Fibroblast of skin of abdomen (primary cell): ENCODE data around the gene HOXB4.

Experiments
- DNase-seq: peaks from one replicate; pipeline ENCODE4 v3.0.0-alpha.2; 2013

HOXB4 gene

DNA sequence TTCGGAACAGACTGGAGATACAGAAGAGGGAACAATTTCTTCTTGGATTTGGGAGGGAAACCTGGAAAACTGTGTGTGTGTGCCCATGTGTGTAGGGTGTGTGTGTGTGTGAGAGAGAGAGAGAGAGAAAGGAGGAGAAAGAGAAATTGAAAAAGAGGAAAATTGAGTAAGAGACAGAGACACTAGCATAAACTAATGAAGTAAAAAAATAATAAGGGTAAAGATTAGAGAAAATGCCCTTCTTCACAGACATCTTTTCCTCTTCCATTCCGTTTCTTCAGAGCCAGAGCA is 19.4 kb downstream of the HOXB4 start:
- DNase-seq: no peak

- DNase-seq: no peak
These were observed 19.9 kb downstream of the HOXB4 start for GRCh38 chr17:48558057-48558830.

DNA sequence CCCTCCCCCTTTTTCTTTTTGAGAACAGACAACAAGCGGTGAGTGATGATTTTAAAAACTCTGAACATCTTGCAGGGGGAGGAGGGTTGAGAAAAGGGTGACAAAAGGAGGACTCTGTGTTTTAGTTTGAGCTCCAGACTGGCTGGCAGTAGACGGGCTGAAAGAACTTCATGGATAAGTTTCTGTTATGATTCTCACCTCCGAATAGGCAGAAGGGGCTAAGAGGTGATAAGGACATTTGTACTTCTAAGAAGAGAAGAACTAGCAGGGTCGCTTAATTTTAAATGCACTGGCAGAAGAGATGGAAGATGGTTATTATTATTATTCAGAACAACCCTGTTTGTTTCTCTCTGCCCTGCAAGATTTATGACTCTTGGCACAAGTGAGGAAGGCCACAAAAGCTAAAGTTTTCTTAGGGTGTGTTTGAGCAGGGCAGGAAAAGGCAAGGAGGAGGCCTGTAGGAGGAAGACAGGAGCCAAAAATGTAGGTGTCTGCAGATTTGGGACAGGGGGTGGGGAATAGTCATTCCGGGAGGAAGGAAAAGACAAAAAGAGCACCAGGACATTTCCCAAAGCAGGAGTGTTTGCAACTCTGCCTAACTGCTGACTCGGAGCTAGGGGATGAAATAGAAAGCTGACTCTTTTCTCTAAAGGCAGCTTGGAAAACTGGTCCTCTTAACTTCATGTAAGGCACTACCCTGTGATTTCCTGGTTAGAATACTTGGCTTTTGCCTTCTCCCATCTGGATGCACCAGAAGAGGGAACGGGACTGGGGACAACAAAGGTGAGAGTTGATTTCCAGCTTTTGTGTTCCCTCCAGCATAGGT is 21.4 kb downstream of the HOXB4 start:
- peak; percentile 65 for DNase-seq

DNA sequence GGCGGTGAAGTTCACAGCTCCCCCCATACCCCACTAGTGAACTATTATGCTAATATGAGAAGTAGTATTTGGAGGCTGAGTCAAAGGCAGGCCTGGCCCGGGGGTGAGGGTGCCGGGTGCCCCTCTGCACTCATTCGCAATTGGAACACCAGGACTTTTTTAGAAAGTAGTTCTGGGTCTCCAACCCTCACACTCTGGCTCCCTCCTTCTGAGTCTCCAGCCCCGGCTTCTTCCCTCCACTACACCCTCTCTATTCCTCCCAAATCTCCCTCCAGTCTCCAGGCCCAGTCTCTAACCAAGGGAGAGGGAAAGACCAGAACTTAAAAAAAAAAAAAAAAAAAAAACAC is 21.9 kb downstream of the HOXB4 start:
- no peak for DNase-seq

DNA sequence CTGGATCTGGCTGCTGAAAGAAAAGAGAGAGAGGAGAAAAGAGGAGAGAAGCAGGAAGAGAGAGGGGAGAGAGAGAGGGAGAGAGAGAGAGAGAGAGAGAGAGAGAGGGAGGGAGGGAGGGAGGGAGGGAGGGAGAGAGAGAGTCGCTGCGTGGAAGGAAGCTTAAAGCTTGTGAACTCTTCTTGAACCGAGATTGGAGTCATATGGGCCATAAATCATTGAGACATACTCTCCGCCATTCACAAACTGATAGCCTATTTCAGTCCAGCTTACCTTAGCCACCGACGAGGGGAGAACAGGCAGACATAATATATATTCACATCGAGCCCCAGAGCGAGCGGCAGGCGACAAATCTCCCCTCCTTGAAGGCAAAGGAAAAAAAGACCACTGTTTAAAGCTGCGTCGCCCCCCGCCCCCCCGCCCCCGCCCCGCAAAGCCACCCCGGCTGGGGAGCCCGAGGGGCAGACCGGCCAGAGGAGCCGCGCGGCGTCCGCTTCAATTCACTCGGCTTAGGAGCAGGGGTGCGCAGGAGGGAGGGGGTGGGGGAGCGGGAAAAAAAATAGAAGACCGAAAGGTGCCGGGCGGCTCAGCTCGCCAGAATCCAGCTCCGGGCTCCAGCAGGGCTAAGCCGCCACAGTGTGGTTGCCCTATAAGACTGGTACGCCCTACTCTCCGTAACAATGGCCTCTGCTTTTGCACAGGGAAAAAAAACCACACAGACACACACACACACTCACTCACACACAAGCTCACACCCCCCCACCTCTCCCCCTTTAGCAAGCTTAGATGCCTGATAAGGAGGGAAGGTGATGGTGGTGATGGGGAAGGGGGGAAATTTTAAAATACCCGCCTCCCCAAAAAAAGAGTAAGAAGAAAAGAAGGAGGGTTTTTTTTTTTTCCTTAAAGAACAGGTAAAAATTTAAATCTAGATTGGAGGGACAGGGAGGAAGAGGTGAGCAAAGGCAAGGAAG is 22.6 kb downstream of the HOXB4 start:
- DNase-seq: peak; percentile 98

- DNase-seq: peak; percentile 36
These were observed 23.5 kb downstream of the HOXB4 start for GRCh38 chr17:48554412-48555257.

GRCh38 chr17:48553826-48554225 is 24.3 kb downstream of the HOXB4 start:
- DNase-seq: peak; percentile 8

DNA sequence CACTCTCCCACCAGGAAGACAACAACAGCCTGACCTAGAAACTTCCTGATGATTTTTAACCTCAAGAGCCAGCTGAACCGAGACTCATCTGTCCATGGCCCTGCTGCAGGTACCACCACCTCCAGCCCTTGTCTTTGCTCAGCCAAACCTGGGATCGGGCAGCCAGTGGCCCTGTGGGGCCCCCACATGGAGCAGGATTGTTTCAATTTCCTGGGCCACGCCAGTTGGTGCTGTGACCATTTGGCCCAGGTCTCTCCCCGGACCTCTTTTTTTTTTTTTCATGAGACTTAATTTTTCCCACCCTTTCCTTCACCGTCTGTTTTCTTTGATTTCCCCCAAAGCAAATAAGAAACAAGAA is 25.0 kb downstream of the HOXB4 start:
- no peak for DNase-seq

GRCh38 chr17:48552466-48553189 is 25.5 kb downstream of the HOXB4 start:
- DNase-seq: peak; percentile 53

- DNase-seq: no peak
These were observed 26.3 kb downstream of the HOXB4 start for GRCh38 chr17:48551596-48552465.

GRCh38 chr17:48551214-48551555 is 27.0 kb downstream of the HOXB4 start:
- DNase-seq: no peak

- no peak for DNase-seq
These were observed 27.5 kb downstream of the HOXB4 start for GRCh38 chr17:48550502-48551213.

GRCh38 chr17:48549914-48550501 is 28.1 kb downstream of the HOXB4 start:
- DNase-seq: peak; percentile 82

DNA sequence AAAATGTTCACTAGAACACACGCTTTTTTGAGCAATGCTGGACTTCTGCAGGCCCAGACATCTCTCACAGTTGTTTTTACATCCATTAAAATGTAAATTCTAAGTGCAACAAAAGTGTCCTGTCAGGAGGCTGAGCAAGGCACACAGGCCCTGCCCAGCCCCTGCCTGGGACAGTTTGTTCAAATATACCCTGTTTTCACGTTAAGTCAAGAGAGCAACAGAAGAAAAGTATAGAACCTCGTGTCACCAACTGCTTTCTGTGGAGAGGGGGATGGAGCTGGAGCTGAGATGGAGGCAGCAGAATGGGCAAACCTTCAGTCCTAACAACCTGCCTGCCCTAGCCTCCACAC is 28.9 kb downstream of the HOXB4 start:
- DNase-seq: no peak

DNA sequence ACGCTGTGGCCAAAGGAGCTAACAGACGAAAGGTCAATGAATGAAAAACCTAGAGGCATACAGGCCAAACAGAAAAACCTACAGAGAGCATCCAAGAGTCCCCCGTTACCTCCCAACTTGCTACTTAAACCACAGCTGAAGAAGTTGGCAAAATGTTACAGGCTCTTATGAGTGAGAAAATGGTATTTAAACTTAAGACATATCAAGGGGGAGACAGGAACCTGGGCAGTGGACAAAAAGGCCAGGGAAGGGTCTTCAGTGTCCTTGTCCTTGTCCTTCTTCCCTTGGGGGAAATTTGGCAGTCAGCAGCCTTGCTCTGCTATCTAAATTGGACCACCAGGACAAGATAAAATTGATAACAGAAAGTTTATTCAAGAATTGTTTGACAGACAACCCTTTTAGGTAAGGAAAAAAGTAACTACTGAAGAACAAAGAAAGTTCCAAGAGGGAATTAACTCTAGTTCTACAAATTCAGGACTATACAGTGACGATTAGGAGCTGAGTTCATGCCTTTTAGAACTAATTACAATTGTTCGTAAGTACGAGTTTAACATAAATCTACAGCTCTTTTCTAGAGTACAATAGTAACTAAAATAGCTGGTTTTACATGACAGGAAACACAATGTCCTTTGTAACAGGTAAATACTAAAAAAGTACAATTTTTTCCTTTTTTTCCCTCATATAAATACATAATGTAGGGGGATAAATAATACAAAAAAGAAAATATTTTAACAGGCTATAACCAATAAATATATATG is 29.4 kb downstream of the HOXB4 start:
- DNase-seq: no peak

DNA sequence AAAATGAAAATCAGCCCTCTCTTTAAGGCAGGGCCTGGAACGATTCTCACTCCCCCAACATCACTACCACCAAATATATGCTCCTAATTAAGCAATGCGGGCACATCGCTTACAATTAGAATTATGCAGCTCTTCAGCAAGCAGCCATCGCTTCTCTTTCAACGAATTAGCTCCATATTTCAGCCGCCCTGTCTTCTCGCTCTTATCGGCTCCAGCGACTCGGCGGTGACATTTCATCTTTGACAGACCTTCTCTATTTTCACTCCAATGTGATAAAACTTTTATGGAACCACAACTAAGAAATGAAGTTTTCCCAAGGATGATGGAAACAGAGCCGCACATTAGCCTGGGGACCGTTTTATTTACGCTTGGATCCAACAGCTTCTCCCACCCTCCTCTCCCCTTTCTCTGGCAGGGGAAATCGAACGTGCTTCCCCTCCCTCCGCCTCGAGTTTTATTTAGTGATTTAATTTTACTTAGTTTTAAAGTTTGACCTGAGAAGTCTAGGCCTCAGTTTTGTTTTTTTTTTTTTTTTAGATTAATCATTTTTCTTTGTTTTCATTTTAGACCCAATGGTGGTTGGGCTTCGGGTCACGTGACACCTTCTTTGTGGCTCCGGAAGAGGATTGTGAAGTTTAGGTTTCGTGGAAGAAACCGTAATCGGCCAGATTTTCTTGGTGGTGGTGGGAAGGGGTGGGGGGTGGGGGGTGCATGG is 30.2 kb downstream of the HOXB4 start:
- DNase-seq: peak; percentile 82

- DNase-seq: peak; percentile 75
These were observed 31.0 kb downstream of the HOXB4 start for GRCh38 chr17:48546924-48547807.
